OCI-LY1 (cell line): ENCODE results near the gene ZBTB5.
A peak's percentile ranks its signal among the peaks of the same experiment; 100 is the strongest.
"Not testable (repeated sequence)": the region's sequence is repeated elsewhere in the genome, so short reads cannot be mapped to it uniquely, and the experiment has no call there.

ENCODE experiments used
- H2AFZ ChIP-seq: fragments of 200-600 bp; sonication (generic), shearing (Covaris generic); 2 replicates; pipeline ENCODE4 v1.6.0; 2014; ENCODE audit warnings: antibody characterized with exemption, mild to moderate bottlenecking, low read length
- H3F3A ChIP-seq: fragments of 200-600 bp; sonication (generic), shearing (Covaris generic); 2 replicates; pipeline ENCODE4 v1.6.0; 2014; ENCODE audit warnings: mild to moderate bottlenecking, antibody characterized with exemption, low read length, moderate library complexity; ENCODE audit not compliant: insufficient read depth
- H3K27ac ChIP-seq: fragments of 200-600 bp; sonication (generic); 2 replicates; pipeline ENCODE4 v1.5.1; 2014; ENCODE audit warnings: low read length, mixed run types, mild to moderate bottlenecking, low read depth; ENCODE audit not compliant: poor library complexity, severe bottlenecking
- H3K27me3 ChIP-seq: fragments of 200-600 bp; sonication (generic); 2 replicates; pipeline ENCODE4 v1.6.0; 2014; ENCODE audit warnings: antibody characterized with exemption, mild to moderate bottlenecking, low read length, moderate library complexity; ENCODE audit not compliant: insufficient read depth
- H3K36me3 ChIP-seq: fragments of 200-600 bp; sonication (generic); 2 replicates; pipeline ENCODE4 v1.6.1; 2014; ENCODE audit warnings: mild to moderate bottlenecking, antibody characterized with exemption, low read length, moderate library complexity, mixed read lengths; ENCODE audit not compliant: insufficient read depth
- H3K4me1 ChIP-seq: fragments of 200-600 bp; sonication (generic); 2 replicates; pipeline ENCODE4 v1.5.1; 2014; ENCODE audit warnings: mild to moderate bottlenecking, low read length, moderate library complexity; ENCODE audit not compliant: insufficient read depth, severe bottlenecking
- H3K4me2 ChIP-seq: fragments of 200-600 bp; sonication (generic), shearing (Covaris generic); 2 replicates; pipeline ENCODE4 v1.6.1; 2014; ENCODE audit warnings: low read length
- H3K4me3 ChIP-seq: fragments of 200-600 bp; sonication (generic); 2 replicates; pipeline ENCODE4 v1.5.1; 2014; ENCODE audit warnings: low read length, low read depth, mild to moderate bottlenecking, mixed read lengths; ENCODE audit not compliant: poor library complexity, severe bottlenecking
- H3K79me2 ChIP-seq: fragments of 200-600 bp; shearing (Covaris generic); 2 replicates; pipeline ENCODE4 v1.6.1; 2016; ENCODE audit warnings: mixed run types, low read length, mixed read lengths; ENCODE audit not compliant: insufficient read depth
- H3K9ac ChIP-seq: fragments of 200-600 bp; sonication (generic), shearing (Covaris generic); 2 replicates; pipeline ENCODE4 v1.6.1; 2014; ENCODE audit warnings: mild to moderate bottlenecking, low read length, mixed read lengths
- H3K9me2 ChIP-seq: fragments of 200-600 bp; sonication (generic), shearing (Covaris generic); 2 replicates; pipeline ENCODE4 v1.6.1; 2014; ENCODE audit warnings: low read depth, mild to moderate bottlenecking, low read length, mixed read lengths
- H3K9me3 ChIP-seq: fragments of 200-600 bp; shearing (Covaris generic); 2 replicates; pipeline ENCODE4 v1.6.1; 2014; ENCODE audit warnings: low read length, mixed read lengths
- H4K20me1 ChIP-seq: fragments of 200-600 bp; sonication (generic), shearing (Covaris generic); 2 replicates; pipeline ENCODE4 v1.6.0; 2016; ENCODE audit warnings: mild to moderate bottlenecking, low read length; ENCODE audit not compliant: insufficient read depth
- CTCF ChIP-seq: fragments of 200-600 bp; sonication (generic), shearing (Covaris generic); IDR thresholded peaks from 2 replicates; pipeline ENCODE4 v1.5.1; 2017; ENCODE audit warnings: mild to moderate bottlenecking, antibody characterized with exemption, low read length, moderate library complexity, mixed read lengths
- EZH2 ChIP-seq: fragments of 200-600 bp; sonication (generic), shearing (Covaris generic); IDR thresholded peaks from 2 replicates; pipeline ENCODE4 v1.8.0; 2017; ENCODE audit warnings: borderline replicate concordance, mixed run types, mild to moderate bottlenecking, antibody characterized with exemption, low read length, moderate library complexity, mixed read lengths

ZBTB5 gene

GRCh38 chr9:37480759-37481158 lies 15.5 kb upstream of the ZBTB5 start:
- Histone ChIP-seq H3K27me3 (no peaks in the 10 kb centered on the region; the same call in 1 of the 2 replicates), H3K4me2 (no peak overlapping the region), H3K27ac (no peak overlapping the region), H3K79me2 (no peaks in the 10 kb centered on the region), H3K4me3 (no peak overlapping the region), H4K20me1 (no peaks in the 10 kb centered on the region), H2AFZ (no peak overlapping the region), H3K9ac (no peak overlapping the region), H3K9me2 (no peaks in the 10 kb centered on the region), H3K4me1 (peaks cover 17% of the 10 kb centered on the region), H3K36me3 (no peaks in the 10 kb centered on the region; the same call in 1 of the 2 replicates), H3K9me3 (no peaks in the 10 kb centered on the region), H3F3A (no peaks in the 10 kb centered on the region)
- no peak for TF ChIP-seq EZH2
- TF ChIP-seq CTCF = peak; percentile 32

GRCh38 chr9:37477987-37478619 lies 12.9 kb upstream of the ZBTB5 start:
- H3K9me2 ChIP-seq, H2AFZ ChIP-seq, H3K27me3 ChIP-seq, H3K4me2 ChIP-seq, H3F3A ChIP-seq, H3K4me1 ChIP-seq, H3K27ac ChIP-seq, H4K20me1 ChIP-seq, H3K9ac ChIP-seq, H3K36me3 ChIP-seq, H3K4me3 ChIP-seq, H3K79me2 ChIP-seq: not testable (repeated sequence)
- peaks cover 16% of the 10 kb centered on the region for H3K9me3 ChIP-seq

- not testable (repeated sequence) for H3F3A ChIP-seq, H4K20me1 ChIP-seq, H3K27ac ChIP-seq, H3K4me2 ChIP-seq, H3K9ac ChIP-seq, H3K36me3 ChIP-seq, H3K4me3 ChIP-seq, H3K79me2 ChIP-seq, H3K9me2 ChIP-seq, H3K27me3 ChIP-seq, H2AFZ ChIP-seq
- Histone ChIP-seq H3K4me1 (peaks cover 11% of the 10 kb centered on the region), H3K9me3 (peaks cover 16% of the 10 kb centered on the region)
Measured at GRCh38 chr9:37477443-37477842, 12.2 kb upstream of the ZBTB5 start.

GRCh38 chr9:37476930-37477329 lies 11.7 kb upstream of the ZBTB5 start:
- Histone ChIP-seq H3K4me3 (no peak overlapping the region), H3K4me2 (no peak overlapping the region), H3K27me3 (no peaks in the 10 kb centered on the region; the same call in 1 of the 2 replicates), H3K36me3 (no peaks in the 10 kb centered on the region; the same call in 1 of the 2 replicates), H3F3A (no peaks in the 10 kb centered on the region), H3K9me3 (peaks cover 16% of the 10 kb centered on the region), H3K9me2 (no peaks in the 10 kb centered on the region), H3K4me1 (peaks cover 16% of the 10 kb centered on the region), H3K27ac (no peak overlapping the region), H4K20me1 (no peaks in the 10 kb centered on the region), H2AFZ (no peak overlapping the region), H3K79me2 (no peaks in the 10 kb centered on the region), H3K9ac (no peak overlapping the region)
- TF ChIP-seq CTCF = no peak
- TF ChIP-seq EZH2 = no peak
